HG02840 (cell line): ENCODE results near the gene RNU2-1.
"Not testable (repeated sequence)": the region's sequence is repeated elsewhere in the genome, so short reads cannot be mapped to it uniquely, and the experiment has no call there.

Experiments
- ATAC-seq: cut with Tn5 transposase; IDR thresholded peaks from one replicate; pipeline ENCODE4 v1.9.1; 2021; ENCODE audit warnings: mild to moderate bottlenecking, moderate library complexity, moderate number of reproducible peaks; ENCODE audit not compliant: unreplicated experiment, low FRiP score

Gene RNU2-1

GRCh38 chr17:43216762-43217613 is 16.8 kb downstream of the RNU2-1 start:
- ATAC-seq, result no peak

- ATAC-seq, result no peak
Measured at GRCh38 chr17:43216369-43216761, 17.4 kb downstream of the RNU2-1 start.

GRCh38 chr17:43215341-43215740 is 18.4 kb downstream of the RNU2-1 start:
- ATAC-seq, result no peak

GRCh38 chr17:43213545-43213944 is 20.2 kb downstream of the RNU2-1 start:
- no peak for ATAC-seq

GRCh38 chr17:43212641-43213490 is 20.9 kb downstream of the RNU2-1 start:
- ATAC-seq, result no peak

GRCh38 chr17:43211480-43212402 is 22.0 kb downstream of the RNU2-1 start, which contains the start of gene TMEM106A:
Gene TMEM106A (plus strand): TSS chr17:43211875. CDS start chr17:43213042, 1,167 bp downstream.
- ATAC-seq, result peak; percentile 67

GRCh38 chr17:43211123-43211479 is 22.7 kb downstream of the RNU2-1 start:
- ATAC-seq, result no peak

- ATAC-seq, result no peak
Measured at GRCh38 chr17:43210576-43210975, 23.2 kb downstream of the RNU2-1 start.

GRCh38 chr17:43203013-43203412 is 30.8 kb downstream of the RNU2-1 start:
- not testable (repeated sequence) for ATAC-seq

- no peak for ATAC-seq
Measured at GRCh38 chr17:43200127-43200526, 33.6 kb downstream of the RNU2-1 start.

- no peak for ATAC-seq
Measured at GRCh38 chr17:43199633-43200032, 34.1 kb downstream of the RNU2-1 start.

GRCh38 chr17:43193251-43193650 is 40.5 kb downstream of the RNU2-1 start:
- ATAC-seq, result no peak

GRCh38 chr17:43186656-43187055 is 47.1 kb downstream of the RNU2-1 start:
- ATAC-seq, result not testable (repeated sequence)

- ATAC-seq, result no peak
Measured at GRCh38 chr17:43183921-43184320, 49.9 kb downstream of the RNU2-1 start.
